SK-N-SH (cell line): ENCODE results near the gene MYO18B. TPM values are rescaled to one million over a fixed set of nuclear protein-coding genes. Genes with fewer than 3 reads are reported as not detected.
"Not testable (repeated sequence)": the region's sequence is repeated elsewhere in the genome, so short reads cannot be mapped to it uniquely, and the experiment has no call there.

Experiments
- CTCF ChIA-PET: fragments of 300-600, 350-600 bp; formaldehyde crosslinking; extraction: SDS; loops from one replicate; lab custom pipeline; 2021; lab: Yijun Ruan, JAX
- POLR2A ChIA-PET: fragments of 350-600 bp; sonication (Branson Sonifier 250); formaldehyde crosslinking; extraction: SDS; loops from one replicate; lab custom pipeline; 2020; ENCODE audit warnings: antibody characterized with exemption, inconsistent platforms; lab: Yijun Ruan, JAX
- DNase-seq: peaks from one replicate; pipeline ENCODE4 v3.0.0; 2012
- H2AFZ ChIP-seq: fragments of 200-600 bp; sonication (generic); 2 replicates; pipeline ENCODE4 v1.8.1; 2016; ENCODE audit warnings: antibody characterized with exemption, mild to moderate bottlenecking, low read depth
- H3F3A ChIP-seq: fragments of 200-600 bp; sonication (generic); replicated peaks from 2 replicates; pipeline ENCODE3; 2016; ENCODE audit warnings: antibody characterized with exemption, mild to moderate bottlenecking; ENCODE audit not compliant: insufficient read depth
- H3K27ac ChIP-seq, 2 experiments: fragments of 200-500 bp in 1 of 2; fragments of 200-600 bp in 1 of 2; sonication (Bioruptor generic) in 1 of 2; sonication (generic), shearing (Covaris generic) in 1 of 2; 2 replicates each; pipeline versions ENCODE4 v1.5.1 to v1.6.1; 2014 to 2016; ENCODE audit warnings: low read depth in 2 of 2, inconsistent platforms in 1 of 2, low read length in 1 of 2, mild to moderate bottlenecking in 1 of 2, mixed read lengths in 1 of 2
- H3K27me3 ChIP-seq: fragments of 200-600 bp; sonication (generic), shearing (Covaris generic); 2 replicates; pipeline ENCODE4 v1.6.1; 2016; ENCODE audit warnings: mixed run types; ENCODE audit not compliant: insufficient read depth
- H3K36me3 ChIP-seq, 2 experiments: fragments of 200-500 bp in 1 of 2; fragments of 200-600 bp in 1 of 2; sonication (Bioruptor generic) in 1 of 2; sonication (generic) in 1 of 2; replicated peaks in 1 of 2; 2 replicates each; pipeline versions ENCODE3 to v1.5.1; 2014 to 2016; ENCODE audit warnings: low read length in 1 of 2, mild to moderate bottlenecking in 1 of 2; ENCODE audit not compliant: insufficient read depth in 2 of 2, control insufficient read depth in 1 of 2
- H3K4me1 ChIP-seq, 2 experiments: fragments of 200-500 bp in 1 of 2; fragments of 200-600 bp in 1 of 2; sonication (Bioruptor generic) in 1 of 2; sonication (generic), shearing (Covaris generic) in 1 of 2; 2 replicates each; pipeline versions ENCODE4 v1.5.1 to v1.6.1; 2014 to 2016; ENCODE audit warnings: low read depth in 1 of 2, low read length in 1 of 2, mixed run types in 1 of 2; ENCODE audit not compliant: insufficient read depth in 2 of 2, control insufficient read depth in 1 of 2
- H3K4me2 ChIP-seq: fragments of 200-600 bp; sonication (generic), shearing (Covaris generic); 2 replicates; pipeline ENCODE4 v1.6.1; 2017; ENCODE audit warnings: mixed run types
- H3K4me3 ChIP-seq, 2 experiments: fragments of 200-500 bp in 1 of 2; fragments of 200-600 bp in 1 of 2; sonication (Bioruptor generic) in 1 of 2; sonication (generic), shearing (Covaris generic) in 1 of 2; 2 replicates each; pipeline versions ENCODE4 v1.5.1 to v1.8.1; 2014 to 2016; ENCODE audit warnings: low read depth in 2 of 2, inconsistent platforms in 1 of 2, low read length in 1 of 2, mild to moderate bottlenecking in 1 of 2, mixed read lengths in 1 of 2, moderate library complexity in 1 of 2
- H3K79me2 ChIP-seq: fragments of 200-600 bp; sonication (generic); 2 replicates; pipeline ENCODE4 v1.8.1; 2017; ENCODE audit warnings: mild to moderate bottlenecking; ENCODE audit not compliant: insufficient read depth
- H3K9ac ChIP-seq: fragments of 200-600 bp; sonication (generic); 2 replicates; pipeline ENCODE4 v1.6.1; 2017; ENCODE audit warnings: mixed run types
- H3K9me2 ChIP-seq: fragments of 200-600 bp; sonication (generic); 2 replicates; pipeline ENCODE4 v1.6.1; 2017; ENCODE audit warnings: mixed run types
- H3K9me3 ChIP-seq: fragments of 200-600 bp; sonication (generic); 2 replicates; pipeline ENCODE4 v1.6.1; 2017; ENCODE audit warnings: mixed run types, mild to moderate bottlenecking, moderate library complexity
- H4K20me1 ChIP-seq: fragments of 200-600 bp; sonication (generic); 2 replicates; pipeline ENCODE4 v1.6.1; 2017; ENCODE audit warnings: mild to moderate bottlenecking, mixed run types; ENCODE audit not compliant: insufficient read depth
- NRF1 ChIP-seq: IDR thresholded peaks from 2 replicates; pipeline ENCODE4 v1.6.1; 2012; ENCODE audit warnings: low read depth, mild to moderate bottlenecking, low read length
- RAD21 ChIP-seq: IDR thresholded peaks from 2 replicates; pipeline ENCODE4 v1.6.1; 2012; ENCODE audit warnings: mild to moderate bottlenecking, low read length
- RCOR1 ChIP-seq: fragments of 150-350 bp; IDR thresholded peaks from 2 replicates; pipeline ENCODE4 v1.6.1; 2017; ENCODE audit warnings: antibody characterized with exemption, low read length
- RFX5 ChIP-seq: IDR thresholded peaks from 2 replicates; pipeline ENCODE4 v1.6.1; 2012; ENCODE audit warnings: mild to moderate bottlenecking, improper control_type of control experiment, low read length
- SMC3 ChIP-seq: IDR thresholded peaks from 2 replicates; pipeline ENCODE4 v1.6.1; 2012; ENCODE audit warnings: low read depth, low read length, improper control_type of control experiment
- TAF1 ChIP-seq: IDR thresholded peaks from 2 replicates; pipeline ENCODE4 v1.6.1; 2012; ENCODE audit warnings: low read depth, mild to moderate bottlenecking, low read length, moderate library complexity, borderline replicate concordance
- TEAD4 ChIP-seq: IDR thresholded peaks from 2 replicates; pipeline ENCODE4 v1.4.0; 2012; ENCODE audit warnings: mild to moderate bottlenecking, borderline replicate concordance; ENCODE audit not compliant: insufficient read depth
- ZBTB33 ChIP-seq: IDR thresholded peaks from 2 replicates; pipeline ENCODE4 v1.4.0; 2012; ENCODE audit warnings: low read depth, borderline replicate concordance
- WGBS: methylation state at CpG from one replicate; pipeline ENCODE4 v1.1.6; 2017; ENCODE audit warnings: low lambda C conversion rate; 5-methylcytosine and 5-hydroxymethylcytosine counted together
- polyA plus RNA-seq, 3 experiments: library from polyadenylated mRNA; depleted of rRNA; stranded (reverse); fragments of >200 nt; gene quantifications; 2 replicates each; pipeline ENCODE4 v1.2.3, GENCODE V29; 2012
- TF ChIP-seq, protein P1 (sequence below): IDR thresholded peaks from 2 replicates; pipeline ENCODE4 v1.4.0; 2012; ENCODE audit warnings: low read depth, borderline replicate concordance

The MYO18B gene
- polyA plus RNA-seq, 1 of the 3 experiments (the other 2 are of a cell fraction), result 0.05 TPM

- TF ChIP-seq, protein P1, sequence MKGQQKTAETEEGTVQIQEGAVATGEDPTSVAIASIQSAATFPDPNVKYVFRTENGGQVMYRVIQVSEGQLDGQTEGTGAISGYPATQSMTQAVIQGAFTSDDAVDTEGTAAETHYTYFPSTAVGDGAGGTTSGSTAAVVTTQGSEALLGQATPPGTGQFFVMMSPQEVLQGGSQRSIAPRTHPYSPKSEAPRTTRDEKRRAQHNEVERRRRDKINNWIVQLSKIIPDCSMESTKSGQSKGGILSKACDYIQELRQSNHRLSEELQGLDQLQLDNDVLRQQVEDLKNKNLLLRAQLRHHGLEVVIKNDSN, result no peak
- no peak for TF ChIP-seq TEAD4
Measured at GRCh38 chr22:25976356-25976755, 234.4 kb downstream of the MYO18B start (continued).

DNA sequence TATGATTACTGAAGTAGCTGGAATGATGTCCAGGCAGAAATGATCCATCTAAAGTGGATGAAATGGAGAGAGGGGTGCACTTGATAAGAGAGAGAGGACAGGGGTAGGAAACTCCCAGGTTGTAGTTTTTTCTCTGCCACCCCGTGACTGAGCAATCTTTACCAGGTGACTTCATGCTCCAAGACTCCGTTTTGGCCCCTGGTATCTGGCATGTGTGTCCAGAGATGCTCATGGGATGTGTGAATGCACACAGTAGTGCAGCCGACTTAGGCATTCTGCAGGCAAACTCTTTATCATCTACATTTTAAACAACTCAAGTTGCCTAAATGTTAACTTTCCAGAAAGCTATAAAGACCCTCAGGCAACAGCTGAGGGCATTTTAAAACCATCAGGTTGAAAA, 238.0 kb downstream of the MYO18B start:
- Histone ChIP-seq H3K9ac (no peak overlapping the region), H3K9me3 (no peaks in the 10 kb centered on the region), H3K4me2 (no peak overlapping the region), H3F3A (no peaks in the 10 kb centered on the region), H3K36me3 (no peaks in the 10 kb centered on the region), H3K9me2 (no peaks in the 10 kb centered on the region), H2AFZ (no peak overlapping the region), H3K4me3 (no peak overlapping the region), H3K27ac (no peak overlapping the region), H3K79me2 (no peaks in the 10 kb centered on the region), H3K4me1 (peaks cover 0 to 2% of the 10 kb centered on the region in 2 experiments; a peak in 1 of 4 replicates), H4K20me1 (no peaks in the 10 kb centered on the region), H3K27me3 (no peaks in the 10 kb centered on the region)
- no peak for DNase-seq
- ChIA-PET POLR2A (no interaction called here), CTCF (no interaction called here)
- 4% methylated on average over 3 of the region's 3 CpGs for WGBS
- TF ChIP-seq RCOR1 (no peak), RAD21 (no peak), TAF1 (no peak), SMC3 (no peak), ZBTB33 (no peak), NRF1 (no peak), RFX5 (no peak)

DNA sequence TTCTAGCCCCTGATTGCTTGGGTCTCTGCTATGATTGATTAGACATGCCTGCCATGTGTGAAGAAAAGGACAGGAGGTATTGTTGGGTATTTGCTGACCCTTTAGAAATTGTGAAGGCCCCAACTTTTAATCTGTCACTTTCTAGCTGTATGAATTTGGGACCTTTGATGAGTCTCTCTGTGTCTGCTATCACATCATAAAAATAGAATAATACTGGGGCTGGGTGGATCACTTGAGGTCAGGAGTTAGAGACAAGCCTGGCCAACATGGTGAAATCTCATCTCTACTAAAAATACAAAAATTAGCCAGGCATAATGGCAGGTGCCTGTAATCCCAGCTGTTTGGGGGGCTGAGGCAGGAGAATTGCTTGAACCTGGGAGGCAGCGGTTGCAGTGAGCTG, 242.9 kb downstream of the MYO18B start:
- H2AFZ ChIP-seq, H3K27me3 ChIP-seq, POLR2A ChIA-PET, H3K4me1 ChIP-seq, H3K79me2 ChIP-seq, DNase-seq, H3F3A ChIP-seq, H3K4me3 ChIP-seq, H3K9me2 ChIP-seq, H3K9ac ChIP-seq, H3K9me3 ChIP-seq, H4K20me1 ChIP-seq, H3K36me3 ChIP-seq, CTCF ChIA-PET, H3K4me2 ChIP-seq, H3K27ac ChIP-seq: not testable (repeated sequence)
- 64% methylated on average over 1 of the region's 1 CpG for WGBS
